ENCODE data around the gene LDLRAD4.

- TF ChIP-seq CTCF (IDR thresholded peaks at IDR 0.05; ENCODE audit: insufficient read depth, low read length, poor library complexity, severe bottlenecking), result no peak
- no peak for TF ChIP-seq EZH2phosphoT487 (conservative IDR thresholded peaks at IDR 0.05; ENCODE audit: low read length)
Observed at GRCh38 chr18:13178197-13178596, 40.4 kb upstream of the LDLRAD4 start.

Data from SU-DHL-6 (cell line).